Measurements from ENCODE around the gene AKAP6.

GRCh38 chr14:32458720-32459119, 129.6 kb downstream of the AKAP6 start:
- TF ChIP-seq POLR2AphosphoS5 (IDR thresholded peaks at IDR 0.05; ENCODE audit: low read depth, low read length) (no peak), POLR2A (IDR thresholded peaks at IDR 0.05; ENCODE audit: low read depth, low read length) (no peak), TAF1 (IDR thresholded peaks at IDR 0.05; ENCODE audit: low read depth, low read length) (no peak), SPI1 (IDR thresholded peaks at IDR 0.05; ENCODE audit: low read depth, low read length) (no peak), POU2F2 (IDR thresholded peaks at IDR 0.05; ENCODE audit: low read depth, low read length) (no peak)

Data from GM12891 (cell line).